ENCODE measurements around the gene KRT8.

- no peak for TF ChIP-seq ZFX (IDR thresholded peaks at IDR 0.05)
- TF ChIP-seq, protein P1, sequence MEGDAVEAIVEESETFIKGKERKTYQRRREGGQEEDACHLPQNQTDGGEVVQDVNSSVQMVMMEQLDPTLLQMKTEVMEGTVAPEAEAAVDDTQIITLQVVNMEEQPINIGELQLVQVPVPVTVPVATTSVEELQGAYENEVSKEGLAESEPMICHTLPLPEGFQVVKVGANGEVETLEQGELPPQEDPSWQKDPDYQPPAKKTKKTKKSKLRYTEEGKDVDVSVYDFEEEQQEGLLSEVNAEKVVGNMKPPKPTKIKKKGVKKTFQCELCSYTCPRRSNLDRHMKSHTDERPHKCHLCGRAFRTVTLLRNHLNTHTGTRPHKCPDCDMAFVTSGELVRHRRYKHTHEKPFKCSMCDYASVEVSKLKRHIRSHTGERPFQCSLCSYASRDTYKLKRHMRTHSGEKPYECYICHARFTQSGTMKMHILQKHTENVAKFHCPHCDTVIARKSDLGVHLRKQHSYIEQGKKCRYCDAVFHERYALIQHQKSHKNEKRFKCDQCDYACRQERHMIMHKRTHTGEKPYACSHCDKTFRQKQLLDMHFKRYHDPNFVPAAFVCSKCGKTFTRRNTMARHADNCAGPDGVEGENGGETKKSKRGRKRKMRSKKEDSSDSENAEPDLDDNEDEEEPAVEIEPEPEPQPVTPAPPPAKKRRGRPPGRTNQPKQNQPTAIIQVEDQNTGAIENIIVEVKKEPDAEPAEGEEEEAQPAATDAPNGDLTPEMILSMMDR (conservative IDR thresholded peaks at IDR 0.05), result no peak
These were observed 1.3 kb upstream of the KRT8 start for GRCh38 chr12:52906191-52906601.
